PC-3 (cell line): ENCODE results near the gene MATN4.

ENCODE experiments used
- CTCF ChIP-seq: fragments of 300-600 bp; sonication (generic); conservative IDR thresholded peaks from 2 replicates; pipeline ENCODE4 v1.5.1; 2017; ENCODE audit warnings: antibody characterized with exemption, low read depth, mild to moderate bottlenecking, low read length
- EZH2 ChIP-seq: fragments of 300-600 bp; sonication (generic); IDR thresholded peaks from one replicate; pipeline ENCODE4 v1.6.1; 2017; ENCODE audit warnings: antibody characterized with exemption, mild to moderate bottlenecking, low read length; ENCODE audit not compliant: unreplicated experiment

GRCh38 chr20:45317826-45318225 lies 9.7 kb upstream of the MATN4 start:
- TF ChIP-seq CTCF, result no peak
- TF ChIP-seq EZH2, result no peak
